ENCODE data around the gene BUD23.
"Not testable (repeated sequence)": the region's sequence is repeated elsewhere in the genome, so short reads cannot be mapped to it uniquely, and the experiment has no call there.

BUD23 gene

DNA sequence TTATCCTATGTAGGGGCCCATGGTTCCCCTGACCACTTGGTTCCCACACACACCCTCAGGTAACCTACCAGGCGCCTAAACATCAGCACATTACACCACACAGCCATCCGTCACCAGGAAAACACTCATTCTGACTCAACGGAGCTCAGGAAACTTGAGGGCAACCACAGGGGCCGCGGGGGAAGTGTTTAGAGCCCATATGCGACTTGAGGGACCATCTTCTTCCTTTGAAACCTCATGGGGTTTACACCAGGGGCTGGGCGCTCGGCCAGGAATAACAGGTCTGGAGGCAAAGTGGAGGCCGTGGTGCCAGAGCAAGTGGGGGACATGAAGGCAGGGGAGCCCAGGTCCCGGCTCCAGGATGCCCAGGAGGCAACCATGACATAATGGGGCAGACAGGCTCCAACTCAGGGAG lies 34.6 kb downstream of the BUD23 start:
- TF ChIP-seq, protein P1, sequence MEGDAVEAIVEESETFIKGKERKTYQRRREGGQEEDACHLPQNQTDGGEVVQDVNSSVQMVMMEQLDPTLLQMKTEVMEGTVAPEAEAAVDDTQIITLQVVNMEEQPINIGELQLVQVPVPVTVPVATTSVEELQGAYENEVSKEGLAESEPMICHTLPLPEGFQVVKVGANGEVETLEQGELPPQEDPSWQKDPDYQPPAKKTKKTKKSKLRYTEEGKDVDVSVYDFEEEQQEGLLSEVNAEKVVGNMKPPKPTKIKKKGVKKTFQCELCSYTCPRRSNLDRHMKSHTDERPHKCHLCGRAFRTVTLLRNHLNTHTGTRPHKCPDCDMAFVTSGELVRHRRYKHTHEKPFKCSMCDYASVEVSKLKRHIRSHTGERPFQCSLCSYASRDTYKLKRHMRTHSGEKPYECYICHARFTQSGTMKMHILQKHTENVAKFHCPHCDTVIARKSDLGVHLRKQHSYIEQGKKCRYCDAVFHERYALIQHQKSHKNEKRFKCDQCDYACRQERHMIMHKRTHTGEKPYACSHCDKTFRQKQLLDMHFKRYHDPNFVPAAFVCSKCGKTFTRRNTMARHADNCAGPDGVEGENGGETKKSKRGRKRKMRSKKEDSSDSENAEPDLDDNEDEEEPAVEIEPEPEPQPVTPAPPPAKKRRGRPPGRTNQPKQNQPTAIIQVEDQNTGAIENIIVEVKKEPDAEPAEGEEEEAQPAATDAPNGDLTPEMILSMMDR (IDR thresholded peaks at IDR 0.05; ENCODE audit: extremely low read depth, missing control alignments) = no peak
- no peak for DNase-seq (ENCODE audit: low spot score)

DNA sequence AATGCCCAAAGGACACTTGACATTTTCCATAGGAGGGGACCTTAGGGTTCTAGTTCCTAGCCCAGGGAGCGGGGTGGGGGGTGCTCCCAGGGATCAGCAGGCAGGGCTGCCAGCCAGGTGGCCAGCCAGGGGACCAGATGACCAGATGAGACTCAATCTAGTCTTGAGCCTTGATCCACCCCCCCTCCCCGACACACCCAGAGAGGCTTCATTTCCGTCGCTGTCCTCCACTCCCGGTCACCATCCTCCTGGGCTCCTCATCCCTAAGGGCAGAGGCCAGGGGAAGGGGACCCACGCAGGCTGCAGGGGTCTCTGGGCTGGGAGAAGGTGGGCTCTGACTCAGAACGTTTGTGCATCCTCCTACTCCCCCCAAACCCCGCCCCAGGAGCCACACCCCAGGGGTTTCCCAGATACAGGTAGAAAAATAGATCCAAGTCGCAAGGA lies 35.1 kb downstream of the BUD23 start:
- DNase-seq (ENCODE audit: low spot score) = no peak
- TF ChIP-seq, protein P1 (IDR thresholded peaks at IDR 0.05; ENCODE audit: extremely low read depth, missing control alignments) = no peak

DNA sequence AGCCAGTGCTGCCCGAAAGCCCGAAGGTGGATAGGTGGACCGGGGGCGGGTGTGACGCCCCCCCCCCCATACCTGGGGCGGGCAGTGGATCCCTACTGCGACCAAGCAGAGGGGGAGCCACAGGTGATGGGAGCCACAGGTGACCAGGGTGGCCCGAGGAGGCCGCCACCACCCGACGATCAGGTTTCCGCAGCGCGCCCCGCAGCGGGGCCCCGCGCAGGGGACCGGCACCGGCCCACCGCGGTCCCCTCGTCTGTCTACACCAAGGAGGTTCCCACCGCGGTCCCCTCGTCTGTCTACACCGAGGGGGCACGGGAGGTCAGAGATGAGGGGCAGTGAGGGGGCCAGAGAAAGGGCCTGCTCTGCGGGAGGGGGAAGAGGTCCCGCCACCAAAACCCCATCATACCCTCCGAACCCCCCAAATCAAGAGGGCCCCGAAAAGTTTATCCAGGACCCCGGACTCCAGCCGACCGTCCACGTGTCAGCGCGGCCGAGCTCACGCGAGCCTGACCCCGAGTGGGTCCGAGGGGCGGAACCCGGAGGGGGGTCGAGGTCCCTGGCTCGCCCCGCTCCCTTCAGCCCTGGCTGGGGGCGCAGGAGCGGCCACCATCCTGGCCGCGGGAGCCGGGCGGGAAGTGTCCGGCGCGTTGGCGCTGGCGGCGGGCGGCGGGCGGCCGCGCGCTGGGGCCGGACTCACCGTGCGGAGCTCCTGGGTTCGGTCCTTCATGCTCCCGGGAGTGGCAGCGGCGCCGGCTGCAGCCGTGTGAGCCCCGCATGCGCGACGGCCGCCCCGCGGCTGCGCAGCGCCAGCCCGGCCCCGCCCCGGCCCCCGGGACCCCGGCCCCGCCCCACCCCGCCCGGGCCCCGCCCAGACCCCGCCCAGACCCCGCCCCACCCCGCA lies 35.8 kb downstream of the BUD23 start, which contains the start of gene STX1A:
Gene STX1A (minus strand): TSS at position 765 of the 901 bp plus-strand sequence. CDS start 38 bp downstream, at position 727.
- DNase-seq (ENCODE audit: low spot score) = peak; percentile 98

DNA sequence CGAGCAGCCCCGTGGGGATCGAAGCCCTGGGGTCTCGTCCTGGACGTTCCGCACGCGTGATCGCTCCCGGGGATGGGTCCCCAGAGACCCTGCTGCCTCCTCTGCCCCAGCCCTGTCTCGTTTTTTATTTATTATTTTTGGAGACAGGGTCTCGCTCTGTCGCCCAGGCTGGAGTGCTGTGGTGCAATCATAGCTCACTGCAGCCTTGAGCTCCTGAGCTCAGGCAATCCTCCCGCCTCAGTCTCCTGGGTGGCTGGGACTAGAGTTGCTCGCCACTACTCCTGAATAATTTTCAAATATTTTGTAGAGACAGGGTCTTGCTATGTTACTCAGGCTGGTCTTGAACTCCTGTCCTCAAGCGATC lies 36.4 kb downstream of the BUD23 start:
- TF ChIP-seq, protein P1 (IDR thresholded peaks at IDR 0.05; ENCODE audit: extremely low read depth, missing control alignments) = no peak
- no peak for DNase-seq (ENCODE audit: low spot score)

More for the DNA sequence above, 35.8 kb downstream of the BUD23 start, which contains the start of gene STX1A:
- TF ChIP-seq, protein P1 (IDR thresholded peaks at IDR 0.05; ENCODE audit: extremely low read depth, missing control alignments) = no peak

DNA sequence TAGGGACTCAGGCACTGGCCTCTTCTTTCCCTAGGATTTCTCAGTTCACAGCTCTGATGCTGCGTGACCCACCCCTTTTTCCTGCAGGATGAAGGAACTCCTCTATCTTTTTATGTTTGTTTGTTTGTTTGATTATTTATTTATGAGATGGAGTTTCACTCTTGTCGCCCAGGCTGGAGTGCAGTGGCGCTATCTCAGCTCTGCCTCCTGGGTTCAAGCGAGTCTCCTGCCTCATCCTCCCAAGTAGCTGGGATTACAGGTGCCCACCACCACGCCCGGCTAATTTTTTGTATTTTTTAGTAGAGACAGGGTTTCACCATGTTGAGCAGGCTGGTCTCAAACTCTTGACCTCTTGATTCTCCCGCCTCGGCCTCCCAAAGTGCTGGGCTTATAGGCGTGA lies 37.0 kb downstream of the BUD23 start:
- DNase-seq (ENCODE audit: low spot score) = not testable (repeated sequence)

DNA sequence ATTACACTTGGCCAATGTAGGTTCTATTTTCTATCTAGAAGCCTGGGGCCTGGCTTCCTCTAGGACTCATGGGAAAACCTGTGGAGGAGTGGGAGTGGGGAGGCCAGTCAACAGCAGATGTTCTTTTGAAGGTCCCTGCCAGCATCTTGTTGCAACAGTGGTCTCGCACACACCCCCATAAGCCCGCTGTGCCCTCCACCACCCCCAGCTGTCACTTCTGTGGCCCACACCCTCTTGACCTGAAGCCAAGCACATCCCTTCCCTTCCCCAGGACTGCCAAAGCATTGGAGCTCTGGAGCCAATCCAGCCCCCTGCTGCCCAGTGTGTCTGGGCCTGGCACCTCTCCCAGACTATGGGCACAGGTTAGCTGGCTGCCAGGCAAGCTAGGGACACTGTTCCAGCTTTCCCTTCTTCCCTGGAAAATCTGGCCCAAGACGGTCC lies 38.0 kb downstream of the BUD23 start:
- TF ChIP-seq, protein P1 (IDR thresholded peaks at IDR 0.05; ENCODE audit: extremely low read depth, missing control alignments) = no peak
- DNase-seq (ENCODE audit: low spot score) = no peak

DNA sequence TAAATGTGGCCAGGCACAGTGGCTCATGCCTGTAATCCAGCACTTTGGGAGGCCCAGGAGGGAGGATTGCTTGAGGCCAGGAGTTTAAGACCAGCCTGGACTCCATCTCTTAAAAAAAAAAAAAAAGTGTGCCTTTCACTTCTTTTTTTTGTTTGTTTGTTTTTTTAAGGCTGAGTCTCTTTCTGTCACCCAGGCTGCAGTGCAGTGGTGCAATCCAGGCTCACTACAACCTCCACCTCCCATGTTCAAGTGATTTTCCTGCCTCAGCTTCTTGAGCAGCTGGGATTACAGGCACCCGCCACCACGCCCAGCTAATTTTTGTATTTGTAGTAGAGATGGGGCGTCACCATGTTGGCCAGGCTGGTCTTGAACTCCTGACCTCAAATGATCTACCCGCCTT lies 38.8 kb downstream of the BUD23 start:
- DNase-seq (ENCODE audit: low spot score) = not testable (repeated sequence)

DNA sequence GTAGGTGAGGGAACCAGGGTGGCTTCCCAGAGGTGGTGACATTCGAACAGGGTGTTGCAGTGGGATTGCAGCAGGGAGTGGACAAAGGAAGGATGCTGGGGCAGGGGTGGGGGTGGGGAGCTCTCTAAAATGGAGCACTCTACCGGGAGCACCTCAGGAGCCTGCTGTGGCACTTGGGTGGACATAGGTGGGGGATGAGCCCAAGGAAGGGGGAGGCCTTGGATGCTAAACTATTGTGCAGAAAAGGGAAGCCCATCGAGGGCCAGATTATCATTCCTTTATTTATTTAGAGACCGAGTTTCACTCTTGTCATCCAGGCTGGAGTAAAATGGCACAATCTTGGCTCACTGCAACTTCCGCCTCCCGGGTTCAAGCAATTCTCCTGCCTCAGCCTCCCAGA lies 39.4 kb downstream of the BUD23 start:
- TF ChIP-seq, protein P1 (IDR thresholded peaks at IDR 0.05; ENCODE audit: extremely low read depth, missing control alignments) = no peak
- DNase-seq (ENCODE audit: low spot score) = no peak
